ENCODE measurements around the gene FAM110A. TPM values are rescaled to one million over a fixed set of nuclear protein-coding genes. Genes with fewer than 3 reads are reported as not detected.

FAM110A gene
- total and polyA plus RNA-seq, 9 of the 15 experiments (the other 6 are each of a cell fraction or from before 2014, with no cell fraction given), result 0.73 to 15.5 (median 3.6) TPM

DNA sequence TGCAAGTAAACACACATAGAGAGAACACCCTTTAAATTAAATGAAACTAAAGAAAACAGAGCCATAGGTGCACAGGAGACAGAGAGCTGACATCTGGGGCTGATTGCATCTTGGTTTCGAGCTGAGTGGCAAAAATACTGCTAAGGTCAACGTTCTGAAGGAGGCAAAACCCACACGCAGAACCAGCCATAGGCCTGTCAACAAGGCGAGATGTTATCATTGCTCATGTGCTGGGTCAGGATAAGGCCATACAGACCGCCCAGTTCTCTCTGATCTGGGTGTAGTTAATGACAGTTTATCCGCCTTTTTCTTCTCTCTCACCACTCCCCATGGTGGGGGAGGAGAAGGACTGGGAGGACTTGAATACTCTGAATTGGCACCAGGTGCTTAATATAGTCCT lies 4.5 kb upstream of the FAM110A start (continued):
- TF ChIP-seq BHLHE40 (IDR thresholded peaks at IDR 0.05; ENCODE audit: low read length) (peak; percentile 96), ZNF444 (CRISPR knock-in tag; IDR thresholded peaks at IDR 0.05) (no peak), ZNF324 (CRISPR knock-in tag; IDR thresholded peaks at IDR 0.05) (no peak), EGR1 (conservative IDR thresholded peaks at IDR 0.05) (peak; percentile 31; the same call in 1 of the 2 replicates), TEAD4 (IDR thresholded peaks at IDR 0.05; ENCODE audit: low read length) (peak; percentile 95), TEAD4 (CRISPR knock-in tag; IDR thresholded peaks at IDR 0.05; ENCODE audit: borderline replicate concordance) (no peak), SIX5 (IDR thresholded peaks at IDR 0.05; ENCODE audit: borderline replicate concordance in 1 of 2, insufficient read depth in 1 of 2, low read depth in 1 of 2, low read length in 2 of 2) (no peak), RAD21 (CRISPR knock-in tag; conservative IDR thresholded peaks at IDR 0.05 in 1 of 2, IDR thresholded peaks at IDR 0.05 in 1 of 2) (no peak), HDAC1 (IDR thresholded peaks at IDR 0.05) (peak in 1 of 2 experiments; percentile 83; a peak in 2 of 4 replicates), SRSF1 (IDR thresholded peaks at IDR 0.05; ENCODE audit: low read depth, low read length) (no peak), ZNF146 (CRISPR knock-in tag; IDR thresholded peaks at IDR 0.05; ENCODE audit: unreplicated experiment) (no peak), FOXM1 (IDR thresholded peaks at IDR 0.05; ENCODE audit: low read depth) (peak; percentile 82; the same call in 1 of the 2 replicates), FOXM1 (CRISPR knock-in tag; IDR thresholded peaks at IDR 0.05; ENCODE audit: low read depth) (no peak), ATF1 (CRISPR knock-in tag; IDR thresholded peaks at IDR 0.05) (no peak), ATF1 (tag; IDR thresholded peaks at IDR 0.05) (peak; percentile 56), ZNF24 (IDR thresholded peaks at IDR 0.05) (no peak), IRF2 (CRISPR knock-in tag; IDR thresholded peaks at IDR 0.05) (no peak), ZNF780A (CRISPR knock-in tag; IDR thresholded peaks at IDR 0.05) (no peak), RNF2 (IDR thresholded peaks at IDR 0.05) (peak; percentile 91), ZEB2 (IDR thresholded peaks at IDR 0.05) (peak; percentile 79), ESRRB (CRISPR knock-in tag; IDR thresholded peaks at IDR 0.05; ENCODE audit: borderline replicate concordance) (no peak)
- TF ChIP-seq, protein P1, sequence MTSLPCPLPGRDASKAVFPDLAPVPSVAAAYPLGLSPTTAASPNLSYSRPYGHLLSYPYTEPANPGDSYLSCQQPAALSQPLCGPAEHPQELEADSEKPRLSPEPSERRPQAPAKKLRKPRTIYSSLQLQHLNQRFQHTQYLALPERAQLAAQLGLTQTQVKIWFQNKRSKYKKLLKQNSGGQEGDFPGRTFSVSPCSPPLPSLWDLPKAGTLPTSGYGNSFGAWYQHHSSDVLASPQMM (CRISPR knock-in tag; IDR thresholded peaks at IDR 0.05), result no peak
- TF ChIP-seq, protein P2, sequence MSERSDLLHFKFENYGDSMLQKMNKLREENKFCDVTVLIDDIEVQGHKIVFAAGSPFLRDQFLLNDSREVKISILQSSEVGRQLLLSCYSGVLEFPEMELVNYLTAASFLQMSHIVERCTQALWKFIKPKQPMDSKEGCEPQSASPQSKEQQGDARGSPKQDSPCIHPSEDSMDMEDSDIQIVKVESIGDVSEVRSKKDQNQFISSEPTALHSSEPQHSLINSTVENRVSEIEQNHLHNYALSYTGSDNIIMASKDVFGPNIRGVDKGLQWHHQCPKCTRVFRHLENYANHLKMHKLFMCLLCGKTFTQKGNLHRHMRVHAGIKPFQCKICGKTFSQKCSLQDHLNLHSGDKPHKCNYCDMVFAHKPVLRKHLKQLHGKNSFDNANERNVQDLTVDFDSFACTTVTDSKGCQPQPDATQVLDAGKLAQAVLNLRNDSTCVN (CRISPR knock-in tag; IDR thresholded peaks at IDR 0.05), result no peak
- TF ChIP-seq, protein P3, sequence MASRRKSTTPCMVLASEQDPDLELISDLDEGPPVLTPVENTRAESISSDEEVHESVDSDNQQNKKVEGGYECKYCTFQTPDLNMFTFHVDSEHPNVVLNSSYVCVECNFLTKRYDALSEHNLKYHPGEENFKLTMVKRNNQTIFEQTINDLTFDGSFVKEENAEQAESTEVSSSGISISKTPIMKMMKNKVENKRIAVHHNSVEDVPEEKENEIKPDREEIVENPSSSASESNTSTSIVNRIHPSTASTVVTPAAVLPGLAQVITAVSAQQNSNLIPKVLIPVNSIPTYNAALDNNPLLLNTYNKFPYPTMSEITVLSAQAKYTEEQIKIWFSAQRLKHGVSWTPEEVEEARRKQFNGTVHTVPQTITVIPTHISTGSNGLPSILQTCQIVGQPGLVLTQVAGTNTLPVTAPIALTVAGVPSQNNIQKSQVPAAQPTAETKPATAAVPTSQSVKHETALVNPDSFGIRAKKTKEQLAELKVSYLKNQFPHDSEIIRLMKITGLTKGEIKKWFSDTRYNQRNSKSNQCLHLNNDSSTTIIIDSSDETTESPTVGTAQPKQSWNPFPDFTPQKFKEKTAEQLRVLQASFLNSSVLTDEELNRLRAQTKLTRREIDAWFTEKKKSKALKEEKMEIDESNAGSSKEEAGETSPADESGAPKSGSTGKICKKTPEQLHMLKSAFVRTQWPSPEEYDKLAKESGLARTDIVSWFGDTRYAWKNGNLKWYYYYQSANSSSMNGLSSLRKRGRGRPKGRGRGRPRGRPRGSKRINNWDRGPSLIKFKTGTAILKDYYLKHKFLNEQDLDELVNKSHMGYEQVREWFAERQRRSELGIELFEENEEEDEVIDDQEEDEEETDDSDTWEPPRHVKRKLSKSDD (conservative IDR thresholded peaks at IDR 0.05; ENCODE audit: low read length), result no peak
- TF ChIP-seq, protein P4, sequence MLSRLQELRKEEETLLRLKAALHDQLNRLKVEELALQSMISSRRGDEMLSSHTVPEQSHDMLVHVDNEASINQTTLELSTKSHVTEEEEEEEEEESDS (CRISPR knock-in tag; IDR thresholded peaks at IDR 0.05), result no peak
- TF ChIP-seq, protein P5, sequence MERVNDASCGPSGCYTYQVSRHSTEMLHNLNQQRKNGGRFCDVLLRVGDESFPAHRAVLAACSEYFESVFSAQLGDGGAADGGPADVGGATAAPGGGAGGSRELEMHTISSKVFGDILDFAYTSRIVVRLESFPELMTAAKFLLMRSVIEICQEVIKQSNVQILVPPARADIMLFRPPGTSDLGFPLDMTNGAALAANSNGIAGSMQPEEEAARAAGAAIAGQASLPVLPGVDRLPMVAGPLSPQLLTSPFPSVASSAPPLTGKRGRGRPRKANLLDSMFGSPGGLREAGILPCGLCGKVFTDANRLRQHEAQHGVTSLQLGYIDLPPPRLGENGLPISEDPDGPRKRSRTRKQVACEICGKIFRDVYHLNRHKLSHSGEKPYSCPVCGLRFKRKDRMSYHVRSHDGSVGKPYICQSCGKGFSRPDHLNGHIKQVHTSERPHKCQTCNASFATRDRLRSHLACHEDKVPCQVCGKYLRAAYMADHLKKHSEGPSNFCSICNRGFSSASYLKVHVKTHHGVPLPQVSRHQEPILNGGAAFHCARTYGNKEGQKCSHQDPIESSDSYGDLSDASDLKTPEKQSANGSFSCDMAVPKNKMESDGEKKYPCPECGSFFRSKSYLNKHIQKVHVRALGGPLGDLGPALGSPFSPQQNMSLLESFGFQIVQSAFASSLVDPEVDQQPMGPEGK (CRISPR knock-in tag; IDR thresholded peaks at IDR 0.05; ENCODE audit: borderline replicate concordance), result no peak
